ENCODE measurements around the gene OSBPL1A.

The OSBPL1A gene

GRCh38 chr18:24219561-24220317 lies 177.9 kb downstream of the OSBPL1A start:
- DNase-seq (ENCODE audit: low spot score) = no peak

GRCh38 chr18:24214913-24215312 lies 182.7 kb downstream of the OSBPL1A start:
- no peak for DNase-seq (ENCODE audit: low spot score)

DNA sequence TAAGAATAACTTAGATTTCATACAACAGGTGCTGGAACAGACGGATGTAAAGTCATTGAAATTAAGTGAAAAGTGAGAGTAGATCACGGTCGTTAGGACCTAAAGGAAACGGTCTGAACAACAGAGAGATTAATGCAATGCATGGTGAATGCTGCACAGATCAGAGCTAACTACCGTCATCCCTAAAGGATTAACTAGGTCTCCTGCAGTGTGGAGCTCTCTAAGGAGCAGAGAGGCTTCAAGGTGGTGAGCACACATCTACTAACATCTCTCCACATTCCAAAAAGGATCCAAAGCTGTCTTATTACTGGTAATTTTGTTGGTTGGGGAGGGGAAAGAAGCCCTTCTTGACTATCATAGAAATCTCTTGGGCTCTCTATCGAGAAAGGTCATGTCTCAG lies 183.5 kb downstream of the OSBPL1A start:
- no peak for DNase-seq (ENCODE audit: low spot score)

GRCh38 chr18:24212939-24213338 lies 184.7 kb downstream of the OSBPL1A start:
- DNase-seq (ENCODE audit: low spot score) = peak; percentile 37

DNA sequence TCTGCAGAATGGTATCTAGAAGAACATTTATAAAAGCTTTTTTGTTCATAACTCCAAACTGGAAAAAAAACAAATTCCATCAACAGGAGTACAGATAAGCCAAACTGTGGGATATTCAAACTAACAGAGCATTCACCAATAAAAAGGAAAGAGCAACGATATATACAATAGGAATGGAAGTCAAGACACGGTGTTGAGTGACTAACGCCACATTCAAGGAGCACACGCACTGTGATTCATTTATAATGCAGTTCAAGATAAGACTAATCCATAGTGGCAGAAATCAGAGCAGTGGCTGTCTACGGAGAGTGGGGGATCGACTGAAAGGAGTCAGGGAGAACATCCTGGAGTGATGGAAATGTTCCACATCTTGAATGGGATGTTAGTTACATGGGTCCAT lies 188.1 kb downstream of the OSBPL1A start:
- no peak for DNase-seq (ENCODE audit: low spot score)

- DNase-seq (ENCODE audit: low spot score) = no peak
Observed at GRCh38 chr18:24208270-24209035, 189.2 kb downstream of the OSBPL1A start.

GRCh38 chr18:24204904-24205303 lies 192.7 kb downstream of the OSBPL1A start:
- no peak for DNase-seq (ENCODE audit: low spot score)

DNA sequence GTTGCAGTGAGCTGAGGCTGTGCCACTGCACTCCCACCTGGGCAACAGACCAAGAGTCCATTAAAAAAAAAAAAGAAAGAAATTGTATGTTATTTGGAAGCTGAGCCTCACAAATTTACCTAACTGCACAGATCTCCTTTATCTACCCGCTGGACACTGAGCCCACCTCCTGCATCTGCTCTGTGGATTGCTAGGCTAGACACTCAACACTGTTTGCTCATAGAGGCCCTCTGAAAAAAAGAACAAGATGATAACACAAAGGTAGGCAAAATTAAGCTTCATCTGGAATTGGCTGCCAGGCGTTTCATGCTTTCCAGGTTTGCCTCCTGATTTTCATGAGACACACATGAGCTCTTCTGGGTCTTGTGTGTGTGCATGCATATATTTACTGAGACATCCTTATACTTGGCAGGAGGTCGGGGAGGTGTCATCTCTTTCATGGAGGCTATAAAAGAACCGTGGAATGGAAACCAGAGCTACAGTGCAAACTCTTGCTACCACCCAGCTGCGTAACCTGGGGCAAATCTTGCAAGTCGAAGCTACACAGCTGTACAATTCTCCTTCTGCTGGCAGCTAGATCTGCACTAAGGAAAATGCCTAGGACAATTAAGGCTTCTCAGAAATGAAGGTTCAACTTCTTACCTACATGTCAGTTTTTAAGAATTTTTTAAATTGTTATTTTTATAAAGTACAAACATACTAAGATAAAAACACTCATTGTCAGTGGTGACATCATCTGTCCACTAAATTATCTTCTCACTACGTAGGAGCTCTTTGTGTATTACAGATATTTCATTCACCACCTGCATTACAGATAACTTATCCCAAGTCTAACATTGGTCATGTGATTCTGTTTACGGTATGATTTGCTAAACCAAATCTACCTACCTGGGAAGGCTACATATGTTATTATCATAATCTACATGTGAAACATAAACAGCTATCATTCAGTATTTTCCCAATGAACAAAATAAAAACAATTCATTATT lies 195.6 kb downstream of the OSBPL1A start:
- no peak for DNase-seq (ENCODE audit: low spot score)

- DNase-seq (ENCODE audit: low spot score) = no peak
Observed at GRCh38 chr18:24200494-24201290, 196.9 kb downstream of the OSBPL1A start.

DNA sequence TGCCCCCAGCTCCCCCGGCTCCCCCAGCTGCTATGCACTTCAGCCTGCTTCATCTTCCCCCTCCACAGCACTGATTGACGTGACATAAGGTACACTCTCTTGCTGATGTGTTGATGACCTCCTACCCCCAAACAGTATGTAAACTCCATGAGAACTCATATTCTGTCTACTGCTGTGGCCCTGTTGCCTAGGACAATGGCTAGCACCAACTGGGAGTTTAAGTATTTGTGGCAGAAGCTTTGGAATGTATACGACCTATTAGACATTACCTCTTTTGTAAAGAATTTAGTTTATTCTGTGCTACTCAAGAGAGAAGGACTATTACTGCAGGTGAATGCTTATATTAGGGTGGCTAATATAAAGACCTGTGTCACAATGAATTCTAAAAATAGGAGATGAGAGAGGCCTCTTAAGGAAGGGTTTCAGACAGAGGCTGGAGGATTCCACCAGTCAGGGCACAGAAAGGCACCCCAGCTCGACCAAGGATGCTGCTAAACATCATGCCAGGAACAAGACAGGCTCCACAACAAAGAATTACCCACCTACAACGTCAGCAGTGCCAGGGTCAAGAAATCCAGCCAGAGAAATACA lies 198.2 kb downstream of the OSBPL1A start:
- no peak for DNase-seq (ENCODE audit: low spot score)

DNA sequence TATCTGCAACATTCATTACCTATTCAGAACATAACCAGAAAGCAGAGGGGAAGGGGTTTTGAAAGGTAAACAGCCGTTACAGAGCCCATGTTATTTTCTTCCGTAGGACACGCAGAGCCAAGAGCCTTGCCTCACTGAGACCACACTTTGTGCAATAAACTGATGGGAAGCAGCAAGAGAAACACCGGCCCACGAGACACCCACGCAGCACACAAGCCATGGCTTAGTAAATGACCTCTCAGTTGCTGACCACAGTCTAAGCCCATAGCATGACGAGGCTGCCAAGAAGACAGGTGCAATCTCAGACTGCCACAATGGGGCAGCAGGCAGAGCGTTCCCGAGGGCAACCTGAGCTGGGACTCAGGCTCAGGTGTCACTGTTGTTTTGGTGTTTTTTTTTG lies 199.2 kb downstream of the OSBPL1A start:
- DNase-seq (ENCODE audit: low spot score) = no peak

GRCh38 chr18:24197412-24197811 lies 200.2 kb downstream of the OSBPL1A start:
- DNase-seq (ENCODE audit: low spot score) = no peak

GRCh38 chr18:24196764-24197163 lies 200.9 kb downstream of the OSBPL1A start:
- no peak for DNase-seq (ENCODE audit: low spot score)

GRCh38 chr18:24195296-24196053 lies 202.1 kb downstream of the OSBPL1A start:
- DNase-seq (ENCODE audit: low spot score) = no peak

GRCh38 chr18:24190590-24190989 lies 207.0 kb downstream of the OSBPL1A start:
- DNase-seq (ENCODE audit: low spot score) = no peak

DNA sequence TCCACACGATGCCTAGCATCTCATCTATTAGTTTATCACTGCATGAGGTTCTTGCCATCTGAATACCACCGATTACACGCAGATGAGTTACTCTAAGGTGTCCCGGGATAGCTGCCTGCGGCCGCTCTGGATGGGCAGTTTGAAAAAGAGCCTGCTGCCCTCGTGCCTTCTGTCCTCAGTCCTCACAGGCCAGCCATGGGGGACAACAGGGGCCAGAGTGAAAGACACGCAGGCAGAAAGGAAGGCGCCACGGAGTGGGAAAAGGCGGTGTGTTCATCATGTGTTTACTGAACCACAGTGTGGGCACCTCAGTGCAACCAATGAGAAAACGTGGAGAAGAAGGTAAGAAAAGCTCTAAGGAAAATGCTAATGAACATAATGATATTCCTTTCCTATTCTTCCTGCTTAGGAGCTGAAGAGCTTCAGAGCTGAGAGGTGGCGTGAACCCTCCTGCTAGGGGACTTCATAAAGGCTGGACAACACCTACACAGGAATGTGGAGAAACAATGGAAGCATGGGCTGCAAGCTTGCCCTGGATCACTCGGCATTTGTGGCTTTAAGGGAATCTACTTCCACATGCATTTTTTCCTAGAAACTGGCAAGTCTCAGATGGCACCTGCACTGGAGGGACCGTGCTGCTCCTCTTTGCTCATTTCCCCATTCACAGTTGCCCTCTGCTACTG lies 207.8 kb downstream of the OSBPL1A start:
- no peak for DNase-seq (ENCODE audit: low spot score)

DNA sequence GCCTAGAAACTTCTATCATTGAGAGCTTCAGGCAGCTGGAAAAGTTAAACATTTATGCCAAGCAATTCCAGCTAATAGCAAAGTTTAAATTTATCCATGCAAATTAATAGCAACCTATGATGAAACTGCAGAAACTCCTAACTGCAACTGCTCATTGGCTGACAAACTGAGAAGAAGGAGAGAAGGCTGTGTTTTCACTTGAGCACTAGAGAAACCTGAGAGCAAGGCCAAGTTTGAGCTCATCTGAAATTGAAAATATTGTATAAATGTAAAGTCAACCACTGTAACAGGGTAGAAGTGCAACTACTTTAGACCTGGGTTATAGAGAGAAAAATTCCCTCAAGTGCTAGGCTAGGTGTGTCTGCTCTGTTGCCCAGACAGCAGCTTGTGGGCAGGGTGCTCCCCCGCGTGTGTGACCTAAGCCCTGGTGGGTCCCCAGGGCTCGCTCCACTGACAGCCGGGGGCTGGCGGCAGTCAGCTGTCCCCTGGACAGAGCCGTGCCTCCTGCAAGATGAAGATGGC lies 208.6 kb downstream of the OSBPL1A start:
- no peak for DNase-seq (ENCODE audit: low spot score)

DNA sequence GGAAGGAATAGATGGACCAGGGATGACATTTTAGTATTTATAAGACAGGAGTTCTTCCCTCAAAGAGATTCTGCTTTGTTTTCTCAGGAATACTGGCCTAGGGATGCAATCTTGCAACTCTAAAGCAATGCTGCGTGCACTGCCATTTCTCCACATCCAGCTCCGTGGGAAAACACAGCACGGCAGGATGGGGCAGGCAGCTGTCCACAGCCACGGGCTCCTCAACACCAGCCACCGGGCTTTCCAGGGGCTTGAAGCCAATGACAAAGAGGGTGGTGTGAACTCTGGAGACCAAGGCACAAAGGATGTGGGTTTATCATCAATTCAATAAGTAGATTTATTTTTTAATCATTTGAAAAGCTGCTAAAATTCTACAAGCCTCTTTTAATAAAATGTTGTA lies 209.5 kb downstream of the OSBPL1A start:
- DNase-seq (ENCODE audit: low spot score) = no peak

- DNase-seq (ENCODE audit: low spot score) = no peak
Observed at GRCh38 chr18:24187689-24188088, 209.9 kb downstream of the OSBPL1A start.

All from kidney capillary endothelial cell (primary cell).